Prostate gland (tissue), 2 donors: ENCODE data around the gene SRSF7. TPM values are rescaled to one million over a fixed set of nuclear protein-coding genes. Genes with fewer than 3 reads are reported as not detected.

ENCODE experiments used
- DNase-seq: peaks from one replicate; pipeline ENCODE4 v3.0.0-alpha.2; 2019; ENCODE audit warnings: low spot score
- H3K27ac ChIP-seq, 2 donors: fragments of 200-600 bp; sonication (generic); 2 replicates each; pipeline ENCODE4 v1.5.1; 2017 to 2019
- H3K27me3 ChIP-seq: fragments of 200-600 bp; sonication (generic); replicated peaks from 2 replicates; pipeline ENCODE4 v1.5.1; 2019; ENCODE audit not compliant: insufficient read depth
- H3K36me3 ChIP-seq, 2 donors: fragments of 200-600 bp; sonication (generic); 1 replicate in 1 of 2; 2 replicates in 1 of 2; pipeline versions ENCODE4 v1.5.1 to v1.8.1; 2017 to 2019
- H3K4me1 ChIP-seq: fragments of 200-600 bp; sonication (generic); replicated peaks from 2 replicates; pipeline ENCODE4 v1.5.1; 2019
- H3K4me3 ChIP-seq, 2 donors: fragments of 200-600 bp; sonication (generic); 2 replicates each; pipeline ENCODE4 v1.5.1; 2017 to 2019
- H3K9me3 ChIP-seq: fragments of 200-600 bp; sonication (generic); 2 replicates; pipeline ENCODE4 v1.5.1; 2017
- CTCF ChIP-seq, 4 experiments: fragments of 200-600 bp in 2 of 4; fragments of 450-650 bp in 2 of 4; sonication (generic) in 2 of 4; IDR thresholded peaks; 1 replicate in 3 of 4; 2 replicates in 1 of 4; pipeline ENCODE4 v1.5.1; 2016 to 2019; ENCODE audit warnings: antibody characterized with exemption in 4 of 4, mild to moderate bottlenecking in 2 of 4, moderate library complexity in 2 of 4
- POLR2A ChIP-seq: fragments of 450-650 bp; IDR thresholded peaks from one replicate; pipeline ENCODE4 v1.6.1; 2016; ENCODE audit warnings: antibody characterized with exemption, mild to moderate bottlenecking
- POLR2AphosphoS5 ChIP-seq: sonication (generic); formaldehyde crosslinking; IDR thresholded peaks from one replicate; pipeline ENCODE4 v1.6.1; 2017; ENCODE audit warnings: antibody characterized with exemption
- WGBS: methylation state at CpG from one replicate; pipeline ENCODE4 v1.1.5; 2018; 5-methylcytosine and 5-hydroxymethylcytosine counted together
- intact Hi-C: fragments of 100-400 bp; cut with DNase I; formaldehyde crosslinking; loops from one replicate; pipeline ENCODE4 v1.14.2; 2022
- total RNA-seq, 2 donors: library from RNA; depleted of rRNA; stranded (reverse); fragments of >200 nt; gene quantifications; one replicate each; pipeline ENCODE4 v1.1.0, GENCODE V29; 2016

Gene SRSF7
- total RNA-seq, 2 donors from 2014 or later, result 73.2 to 84.4 TPM

DNA sequence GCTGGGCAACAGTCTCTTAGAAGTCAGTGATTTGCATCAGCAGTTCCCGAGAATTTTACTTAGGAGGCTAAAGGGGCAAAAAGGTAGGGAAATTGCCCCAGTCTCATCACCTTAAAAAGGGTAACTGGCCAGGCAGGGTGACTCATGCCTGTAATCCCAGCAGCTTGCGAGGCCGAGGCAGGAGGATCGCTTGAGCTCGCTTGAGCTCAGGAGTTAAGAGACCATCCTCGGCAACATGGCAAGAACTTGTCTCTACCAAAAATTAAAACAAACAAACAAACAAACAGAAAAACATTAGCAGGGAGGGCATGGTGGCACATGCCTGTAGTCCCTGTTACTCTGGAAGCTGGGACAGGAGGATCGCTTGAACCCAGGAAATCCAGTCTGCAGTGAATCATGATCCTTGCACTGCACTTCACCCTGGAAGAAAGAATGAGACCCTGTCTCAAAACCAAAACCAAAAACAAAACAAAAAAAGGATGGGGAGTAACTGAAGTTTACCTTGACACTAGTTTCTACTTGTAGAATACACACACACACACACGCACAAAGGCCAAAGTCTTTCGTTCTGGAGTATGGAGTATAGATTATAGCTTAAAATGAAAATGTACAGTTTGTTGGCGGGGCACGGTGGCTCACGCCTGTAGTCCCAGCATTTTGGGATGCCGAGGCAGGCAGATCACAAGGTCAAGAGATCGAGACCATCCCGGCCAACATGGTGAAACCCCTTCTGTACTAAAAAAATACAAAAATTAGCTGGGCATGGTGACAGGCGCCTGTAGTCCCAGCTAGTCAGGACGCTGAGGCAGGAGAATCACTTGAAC is 24.1 kb upstream of the SRSF7 start:
- Histone ChIP-seq H3K36me3 (no peaks in the 10 kb centered on the region), H3K9me3 (no peaks in the 10 kb centered on the region), H3K27ac (no peak overlapping the region), H3K27me3 (no peaks in the 10 kb centered on the region), H3K4me1 (no peaks in the 10 kb centered on the region), H3K4me3 (no peak overlapping the region)
- 74% methylated on average over 17 of the region's 17 CpGs for WGBS
- no peak for TF ChIP-seq CTCF (IDR thresholded peaks at IDR 0.05)
- no peak for TF ChIP-seq POLR2A
- TF ChIP-seq POLR2AphosphoS5, result no peak
- intact Hi-C loops, result no loop called here
- no peak for DNase-seq

GRCh38 chr2:38771632-38772031 is 20.5 kb upstream of the SRSF7 start:
- H3K27ac ChIP-seq, result no peak overlapping the region
- intact Hi-C loops, result no loop called here
- no peaks in the 10 kb centered on the region for H3K27me3 ChIP-seq
- no peak overlapping the region for H3K4me3 ChIP-seq
- DNase-seq, result no peak
- WGBS, result 83% methylated on average over 5 of the region's 5 CpGs
- no peaks in the 10 kb centered on the region for H3K4me1 ChIP-seq
- H3K36me3 ChIP-seq, result no peaks in the 10 kb centered on the region
- H3K9me3 ChIP-seq, result no peaks in the 10 kb centered on the region
- TF ChIP-seq POLR2A, result no peak
- TF ChIP-seq POLR2AphosphoS5, result no peak
- TF ChIP-seq CTCF (IDR thresholded peaks at IDR 0.05), result no peak

DNA sequence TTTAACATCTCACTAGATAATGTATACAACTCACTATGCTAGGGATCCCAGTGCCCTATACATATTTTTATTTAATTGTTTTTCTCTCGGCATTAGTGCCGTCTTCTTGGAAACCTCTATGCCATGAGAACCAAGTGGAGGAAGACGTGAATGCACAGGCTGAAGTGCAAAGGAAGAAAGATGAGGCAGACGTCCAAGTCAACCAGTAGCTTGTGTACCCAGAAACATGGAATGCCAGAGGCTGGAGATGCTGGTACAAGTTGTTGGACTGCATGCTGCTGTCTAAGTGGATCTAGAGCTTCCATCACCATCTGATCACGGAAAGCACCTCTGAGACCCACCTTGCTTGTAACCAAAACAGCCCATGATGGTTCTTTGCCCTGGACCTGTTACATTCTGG is 14.4 kb upstream of the SRSF7 start:
- H3K36me3 ChIP-seq, result no peaks in the 10 kb centered on the region
- TF ChIP-seq CTCF (IDR thresholded peaks at IDR 0.05) (no peak), POLR2AphosphoS5 (peak; percentile 49), POLR2A (no peak)

DNA sequence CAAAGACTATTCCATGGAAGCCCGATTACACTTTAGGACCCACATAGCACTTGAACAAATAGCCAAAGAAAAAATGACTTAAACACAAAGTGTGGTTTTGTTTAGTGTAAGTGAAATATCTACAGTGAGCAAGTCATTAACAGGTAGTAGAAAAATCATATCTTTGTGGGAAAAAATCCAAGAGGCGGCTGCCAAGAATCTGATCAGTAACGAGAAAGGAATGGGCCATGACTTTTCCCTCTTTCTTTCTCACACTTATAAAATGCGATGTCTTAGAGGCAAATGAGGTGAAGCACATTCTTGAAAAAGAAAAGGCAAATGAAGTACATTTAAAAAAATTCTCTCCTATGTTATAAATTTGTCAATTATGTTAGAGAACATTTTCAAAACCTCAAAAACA is 14.0 kb upstream of the SRSF7 start:
- H3K36me3 ChIP-seq, result no peaks in the 10 kb centered on the region
- no peak overlapping the region for H3K4me3 ChIP-seq
- no peaks in the 10 kb centered on the region for H3K9me3 ChIP-seq
- intact Hi-C loops, result no loop called here
- no peak for DNase-seq
- no peak overlapping the region for H3K27ac ChIP-seq
- WGBS, result 51% methylated on average over 4 of the region's 4 CpGs
- no peak for TF ChIP-seq POLR2AphosphoS5
- no peak for TF ChIP-seq CTCF (IDR thresholded peaks at IDR 0.05)
- no peak for TF ChIP-seq POLR2A
- no peaks in the 10 kb centered on the region for H3K27me3 ChIP-seq
- no peaks in the 10 kb centered on the region for H3K4me1 ChIP-seq

More for the DNA sequence above, 14.4 kb upstream of the SRSF7 start:
- Histone ChIP-seq H3K27ac (no peak overlapping the region), H3K27me3 (no peaks in the 10 kb centered on the region), H3K9me3 (no peaks in the 10 kb centered on the region), H3K4me3 (no peak overlapping the region), H3K4me1 (no peaks in the 10 kb centered on the region)
- WGBS, result 47% methylated on average over 5 of the region's 5 CpGs
- peak; percentile 59 for DNase-seq
- intact Hi-C loops, result no loop called here

DNA sequence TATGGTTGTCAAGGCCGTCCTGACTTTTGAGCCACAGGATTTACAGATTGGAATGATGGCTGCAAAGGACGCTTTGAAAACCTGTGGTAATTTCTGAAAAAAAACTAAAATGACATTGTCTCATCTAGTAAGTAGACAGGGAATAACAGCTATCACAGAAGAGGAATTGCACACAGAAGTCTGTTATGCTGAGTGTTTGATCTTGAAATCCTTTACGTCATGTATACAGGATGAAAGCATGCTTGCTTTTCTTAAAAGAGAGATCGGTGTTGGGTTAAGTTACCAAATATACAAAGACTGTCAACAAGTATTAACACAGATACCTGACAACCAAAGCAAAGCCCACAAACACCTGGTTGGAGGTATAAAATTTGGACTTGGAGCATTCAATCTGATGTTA is 12.6 kb upstream of the SRSF7 start:
- DNase-seq, result no peak
- Histone ChIP-seq H3K4me1 (no peaks in the 10 kb centered on the region), H3K9me3 (no peaks in the 10 kb centered on the region), H3K36me3 (no peaks in the 10 kb centered on the region), H3K27ac (no peak overlapping the region), H3K4me3 (no peak overlapping the region), H3K27me3 (no peaks in the 10 kb centered on the region)
- intact Hi-C loops, result no loop called here
- WGBS, result 88% methylated on average over 4 of the region's 4 CpGs
- TF ChIP-seq POLR2A, result no peak
- no peak for TF ChIP-seq CTCF (IDR thresholded peaks at IDR 0.05)
- TF ChIP-seq POLR2AphosphoS5, result no peak
